Kidney epithelial cell (primary cell): ENCODE results near the gene CFAP77. TPM values are rescaled to one million over a fixed set of nuclear protein-coding genes. Genes with fewer than 3 reads are reported as not detected.
"Not testable (repeated sequence)": the region's sequence is repeated elsewhere in the genome, so short reads cannot be mapped to it uniquely, and the experiment has no call there.

ENCODE experiments used
- DNase-seq: peaks from one replicate; pipeline ENCODE4 v3.0.0-alpha.2; 2010; ENCODE audit warnings: low read depth
- H3K27me3 ChIP-seq: 2 replicates; pipeline ENCODE4 v1.6.0; 2011; ENCODE audit warnings: low read length; ENCODE audit not compliant: control insufficient read depth, insufficient read depth
- H3K36me3 ChIP-seq: 2 replicates; pipeline ENCODE4 v1.5.1; 2011; ENCODE audit warnings: low read length; ENCODE audit not compliant: control insufficient read depth, insufficient read depth
- H3K4me3 ChIP-seq: 2 replicates; pipeline ENCODE4 v1.5.1; 2011; ENCODE audit warnings: low read depth, mild to moderate bottlenecking, control low read depth, low read length
- total RNA-seq: library from RNA; depleted of rRNA; stranded (reverse); fragments of >200 nt; gene quantifications from 2 replicates; pipeline ENCODE4 v1.2.3, GENCODE V29; 2015
- TF ChIP-seq, protein P1 (sequence below): IDR thresholded peaks from 2 replicates; pipeline ENCODE4 v1.5.1; 2011; ENCODE audit warnings: mild to moderate bottlenecking, moderate library complexity, low read length, control low read depth, inconsistent platforms; ENCODE audit not compliant: insufficient read depth, poor library complexity, severe bottlenecking

The CFAP77 gene
- total RNA-seq, 1 donor from 2014 or later: 0.58 TPM

- no peak for DNase-seq
- Histone ChIP-seq H3K36me3 (no peaks in the 10 kb centered on the region), H3K27me3 (peaks cover 32% of the 10 kb centered on the region), H3K4me3 (no peak overlapping the region)
- TF ChIP-seq, protein P1, sequence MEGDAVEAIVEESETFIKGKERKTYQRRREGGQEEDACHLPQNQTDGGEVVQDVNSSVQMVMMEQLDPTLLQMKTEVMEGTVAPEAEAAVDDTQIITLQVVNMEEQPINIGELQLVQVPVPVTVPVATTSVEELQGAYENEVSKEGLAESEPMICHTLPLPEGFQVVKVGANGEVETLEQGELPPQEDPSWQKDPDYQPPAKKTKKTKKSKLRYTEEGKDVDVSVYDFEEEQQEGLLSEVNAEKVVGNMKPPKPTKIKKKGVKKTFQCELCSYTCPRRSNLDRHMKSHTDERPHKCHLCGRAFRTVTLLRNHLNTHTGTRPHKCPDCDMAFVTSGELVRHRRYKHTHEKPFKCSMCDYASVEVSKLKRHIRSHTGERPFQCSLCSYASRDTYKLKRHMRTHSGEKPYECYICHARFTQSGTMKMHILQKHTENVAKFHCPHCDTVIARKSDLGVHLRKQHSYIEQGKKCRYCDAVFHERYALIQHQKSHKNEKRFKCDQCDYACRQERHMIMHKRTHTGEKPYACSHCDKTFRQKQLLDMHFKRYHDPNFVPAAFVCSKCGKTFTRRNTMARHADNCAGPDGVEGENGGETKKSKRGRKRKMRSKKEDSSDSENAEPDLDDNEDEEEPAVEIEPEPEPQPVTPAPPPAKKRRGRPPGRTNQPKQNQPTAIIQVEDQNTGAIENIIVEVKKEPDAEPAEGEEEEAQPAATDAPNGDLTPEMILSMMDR: no peak
These were observed 154.5 kb downstream of the CFAP77 start for GRCh38 chr9:132564526-132564925.

DNA sequence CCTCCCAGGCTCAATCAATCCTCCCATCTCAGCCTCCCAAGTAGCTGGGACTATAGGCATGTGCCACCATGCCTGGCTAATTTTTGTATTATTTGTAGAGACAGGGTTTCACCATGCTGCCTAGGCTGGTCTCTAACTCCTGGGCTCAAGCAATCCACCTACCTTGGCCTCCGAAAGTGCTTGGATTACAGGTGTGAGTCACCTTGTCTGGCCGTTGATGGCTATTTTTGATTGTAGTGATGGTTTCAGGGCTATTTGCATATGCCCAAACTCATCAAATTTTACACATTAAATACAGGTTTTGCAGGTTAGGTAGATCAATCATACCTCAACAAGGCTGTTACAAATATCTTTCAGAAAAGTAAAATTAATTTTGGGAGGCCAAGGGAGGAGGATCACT is 158.8 kb downstream of the CFAP77 start:
- H3K4me3 ChIP-seq, DNase-seq, H3K36me3 ChIP-seq, H3K27me3 ChIP-seq: not testable (repeated sequence)

GRCh38 chr9:132571806-132572600 is 162.0 kb downstream of the CFAP77 start:
- H3K27me3 ChIP-seq: peaks cover 23% of the 10 kb centered on the region
- DNase-seq: no peak
- H3K36me3 ChIP-seq: no peaks in the 10 kb centered on the region
- H3K4me3 ChIP-seq: no peak overlapping the region
- TF ChIP-seq, protein P1: no peak

DNA sequence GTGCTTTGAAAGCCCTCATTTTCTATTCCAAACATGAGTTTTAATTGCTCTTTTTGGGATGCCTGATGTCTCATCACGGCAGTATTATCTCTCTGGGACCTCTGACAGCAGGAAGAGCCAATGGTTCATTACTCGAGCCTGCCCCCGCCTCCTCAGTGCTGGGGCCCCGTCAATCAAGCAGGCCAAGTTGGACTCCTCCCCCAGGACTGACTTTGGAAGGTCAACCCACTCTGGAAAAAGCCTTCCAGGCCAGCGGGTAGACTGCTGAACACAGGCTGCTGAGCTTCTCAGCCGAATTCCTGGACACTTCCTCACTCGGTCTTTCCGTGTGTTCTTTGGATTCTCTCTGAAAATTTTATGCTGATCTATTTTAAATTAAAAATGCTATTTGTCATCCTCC is 162.9 kb downstream of the CFAP77 start:
- TF ChIP-seq, protein P1: no peak
- no peak for DNase-seq
- Histone ChIP-seq H3K27me3 (peaks cover 28% of the 10 kb centered on the region), H3K4me3 (no peak overlapping the region), H3K36me3 (no peaks in the 10 kb centered on the region)

GRCh38 chr9:132575005-132575609 is 165.1 kb downstream of the CFAP77 start:
- DNase-seq: peak; percentile 10
- H3K27me3 ChIP-seq: peaks cover 48% of the 10 kb centered on the region
- no peaks in the 10 kb centered on the region for H3K36me3 ChIP-seq

GRCh38 chr9:132575811-132576210 is 165.8 kb downstream of the CFAP77 start:
- Histone ChIP-seq H3K36me3 (no peaks in the 10 kb centered on the region), H3K27me3 (peaks cover 55% of the 10 kb centered on the region), H3K4me3 (no peak overlapping the region)
- DNase-seq: no peak
- TF ChIP-seq, protein P1: no peak

More at GRCh38 chr9:132575005-132575609, 165.1 kb downstream of the CFAP77 start:
- TF ChIP-seq, protein P1: peak; percentile 86
- no peak overlapping the region for H3K4me3 ChIP-seq
